ENCODE results near the gene BACE1.
"Not testable (repeated sequence)": the region's sequence is repeated elsewhere in the genome, so short reads cannot be mapped to it uniquely, and the experiment has no call there.

Gene BACE1

GRCh38 chr11:117269856-117270255, 46.2 kb downstream of the BACE1 start:
- H4K91ac ChIP-seq (ENCODE audit: low read depth, low read length, poor library complexity): no peak overlapping the region
- H2BK120ac ChIP-seq (ENCODE audit: low read depth, low read length): no peak overlapping the region
- no peak overlapping the region for H3K4me2 ChIP-seq (ENCODE audit: insufficient read depth, low read length, poor library complexity, severe bottlenecking)
- H3K79me1 ChIP-seq (ENCODE audit: low read depth, low read length): no peaks in the 10 kb centered on the region
- H2AK5ac ChIP-seq (ENCODE audit: low read depth, low read length): no peak overlapping the region
- no peak overlapping the region for H2AFZ ChIP-seq (ENCODE audit: low read length)
- H2BK5ac ChIP-seq (ENCODE audit: low read length): no peak overlapping the region
- no peaks in the 10 kb centered on the region for H3K4me1 ChIP-seq (ENCODE audit: control insufficient read depth in 2 of 2, insufficient read depth in 1 of 2, low read depth in 1 of 2, low read length in 2 of 2)
- H3K9me3 ChIP-seq (replicated peaks in 1 of 2; ENCODE audit: control insufficient read depth in 2 of 2, insufficient read depth in 1 of 2, low read depth in 1 of 2, low read length in 2 of 2): peaks cover 0 to 6% of the 10 kb centered on the region in 2 donors
- H3K4ac ChIP-seq (ENCODE audit: low read length): no peak overlapping the region
- H3K27me3 ChIP-seq (ENCODE audit: control insufficient read depth in 3 of 3, insufficient read depth in 3 of 3, low read depth in 1 of 3, low read length in 3 of 3): no peaks in the 10 kb centered on the region
- no peak overlapping the region for H2BK15ac ChIP-seq (ENCODE audit: low read length)
- no peak overlapping the region for H3K23ac ChIP-seq (ENCODE audit: low read depth, low read length, poor library complexity)
- H3K9ac ChIP-seq (ENCODE audit: low read depth, low read length, poor library complexity): no peak overlapping the region
- no peak overlapping the region for H4K8ac ChIP-seq (ENCODE audit: low read depth, low read length)
- WGBS, 2 donors (ENCODE audit: extremely low coverage in 2 of 2, insufficient read length in 2 of 2, insufficient replicate concordance in 1 of 2): no CpG with 5 or more reads among the region's 2 CpGs
- H3K18ac ChIP-seq (ENCODE audit: low read length): no peak overlapping the region
- H3K14ac ChIP-seq (ENCODE audit: low read length): no peak overlapping the region
- H3K36me3 ChIP-seq (replicated peaks in 1 of 2; ENCODE audit: control insufficient read depth in 2 of 2, insufficient read depth in 2 of 2, low read length in 2 of 2): peaks cover 2 to 59% of the 10 kb centered on the region in 2 donors
- no peak overlapping the region for H2BK12ac ChIP-seq (ENCODE audit: low read length)
- no peak for DNase-seq (ENCODE audit: low spot score)
- no peak overlapping the region for H3K4me3 ChIP-seq (ENCODE audit: low read length in 2 of 2)
- no peak overlapping the region for H3K27ac ChIP-seq (replicated peaks; ENCODE audit: low read length)

GRCh38 chr11:117265745-117266144, 50.3 kb downstream of the BACE1 start:
- no peak overlapping the region for H3K4ac ChIP-seq (ENCODE audit: low read length)
- H2BK15ac ChIP-seq (ENCODE audit: low read length): no peak overlapping the region
- no CpG with 5 or more reads among the region's 2 CpGs for WGBS, 2 donors (ENCODE audit: extremely low coverage in 2 of 2, insufficient read length in 2 of 2, insufficient replicate concordance in 1 of 2)
- H3K4me3 ChIP-seq (ENCODE audit: low read length in 2 of 2): no peak overlapping the region
- H3K36me3 ChIP-seq (replicated peaks in 1 of 2; ENCODE audit: control insufficient read depth in 2 of 2, insufficient read depth in 2 of 2, low read length in 2 of 2): peaks cover under 1 to 62% of the 10 kb centered on the region in 2 donors
- no peak overlapping the region for H3K9ac ChIP-seq (ENCODE audit: low read depth, low read length, poor library complexity)
- H3K79me1 ChIP-seq (ENCODE audit: low read depth, low read length): no peaks in the 10 kb centered on the region
- H4K8ac ChIP-seq (ENCODE audit: low read depth, low read length): no peak overlapping the region
- no peak overlapping the region for H2BK5ac ChIP-seq (ENCODE audit: low read length)
- H2BK120ac ChIP-seq (ENCODE audit: low read depth, low read length): no peak overlapping the region
- no peaks in the 10 kb centered on the region for H3K9me3 ChIP-seq (replicated peaks in 1 of 2; ENCODE audit: control insufficient read depth in 2 of 2, insufficient read depth in 1 of 2, low read depth in 1 of 2, low read length in 2 of 2)
- H2AK5ac ChIP-seq (ENCODE audit: low read depth, low read length): no peak overlapping the region
- H3K27ac ChIP-seq (replicated peaks; ENCODE audit: low read length): no peak overlapping the region
- H3K23ac ChIP-seq (ENCODE audit: low read depth, low read length, poor library complexity): no peak overlapping the region
- no peaks in the 10 kb centered on the region for H3K27me3 ChIP-seq (ENCODE audit: control insufficient read depth in 3 of 3, insufficient read depth in 3 of 3, low read depth in 1 of 3, low read length in 3 of 3)
- no peaks in the 10 kb centered on the region for H3K4me1 ChIP-seq (ENCODE audit: control insufficient read depth in 2 of 2, insufficient read depth in 1 of 2, low read depth in 1 of 2, low read length in 2 of 2)
- H3K4me2 ChIP-seq (ENCODE audit: insufficient read depth, low read length, poor library complexity, severe bottlenecking): no peak overlapping the region
- H2BK12ac ChIP-seq (ENCODE audit: low read length): no peak overlapping the region
- no peak overlapping the region for H3K14ac ChIP-seq (ENCODE audit: low read length)
- no peak overlapping the region for H2AFZ ChIP-seq (ENCODE audit: low read length)
- no peak for DNase-seq (ENCODE audit: low spot score)
- H4K91ac ChIP-seq (ENCODE audit: low read depth, low read length, poor library complexity): no peak overlapping the region
- no peak overlapping the region for H3K18ac ChIP-seq (ENCODE audit: low read length)

GRCh38 chr11:117264624-117265323, 51.3 kb downstream of the BACE1 start:
- not testable (repeated sequence) for H3K9ac ChIP-seq (ENCODE audit: low read depth, low read length, poor library complexity); H3K23ac ChIP-seq (ENCODE audit: low read depth, low read length, poor library complexity); H2BK12ac ChIP-seq (ENCODE audit: low read length); H4K8ac ChIP-seq (ENCODE audit: low read depth, low read length); H3K27ac ChIP-seq (replicated peaks; ENCODE audit: low read length); H3K27me3 ChIP-seq (ENCODE audit: control insufficient read depth in 3 of 3, insufficient read depth in 3 of 3, low read depth in 1 of 3, low read length in 3 of 3); H3K9me3 ChIP-seq (replicated peaks in 1 of 2; ENCODE audit: control insufficient read depth in 2 of 2, insufficient read depth in 1 of 2, low read depth in 1 of 2, low read length in 2 of 2); H3K18ac ChIP-seq (ENCODE audit: low read length); H3K4me2 ChIP-seq (ENCODE audit: insufficient read depth, low read length, poor library complexity, severe bottlenecking); H3K4ac ChIP-seq (ENCODE audit: low read length); H3K14ac ChIP-seq (ENCODE audit: low read length); H3K4me1 ChIP-seq (ENCODE audit: control insufficient read depth in 2 of 2, insufficient read depth in 1 of 2, low read depth in 1 of 2, low read length in 2 of 2); H3K79me1 ChIP-seq (ENCODE audit: low read depth, low read length); H2BK120ac ChIP-seq (ENCODE audit: low read depth, low read length); DNase-seq (ENCODE audit: low spot score); H3K4me3 ChIP-seq (ENCODE audit: low read length in 2 of 2); H2AK5ac ChIP-seq (ENCODE audit: low read depth, low read length); H2BK15ac ChIP-seq (ENCODE audit: low read length); H2BK5ac ChIP-seq (ENCODE audit: low read length); H2AFZ ChIP-seq (ENCODE audit: low read length); H4K91ac ChIP-seq (ENCODE audit: low read depth, low read length, poor library complexity)
- no CpG with 5 or more reads among the region's 7 CpGs for WGBS, 2 donors (ENCODE audit: extremely low coverage in 2 of 2, insufficient read length in 2 of 2, insufficient replicate concordance in 1 of 2)
- H3K36me3 ChIP-seq (replicated peaks in 1 of 2; ENCODE audit: control insufficient read depth in 2 of 2, insufficient read depth in 2 of 2, low read length in 2 of 2): peaks cover 2 to 68% of the 10 kb centered on the region in 2 donors

- H3K79me1 ChIP-seq (ENCODE audit: low read depth, low read length): no peaks in the 10 kb centered on the region
- no peak for DNase-seq (ENCODE audit: low spot score)
- H3K23ac ChIP-seq (ENCODE audit: low read depth, low read length, poor library complexity): no peak overlapping the region
- no peak overlapping the region for H3K14ac ChIP-seq (ENCODE audit: low read length)
- H3K4me1 ChIP-seq (ENCODE audit: control insufficient read depth in 2 of 2, insufficient read depth in 1 of 2, low read depth in 1 of 2, low read length in 2 of 2): no peaks in the 10 kb centered on the region
- H2BK15ac ChIP-seq (ENCODE audit: low read length): no peak overlapping the region
- no peak overlapping the region for H3K4me2 ChIP-seq (ENCODE audit: insufficient read depth, low read length, poor library complexity, severe bottlenecking)
- H4K8ac ChIP-seq (ENCODE audit: low read depth, low read length): no peak overlapping the region
- H2BK5ac ChIP-seq (ENCODE audit: low read length): no peak overlapping the region
- H2AFZ ChIP-seq (ENCODE audit: low read length): no peak overlapping the region
- H3K9ac ChIP-seq (ENCODE audit: low read depth, low read length, poor library complexity): no peak overlapping the region
- H3K36me3 ChIP-seq (replicated peaks in 1 of 2; ENCODE audit: control insufficient read depth in 2 of 2, insufficient read depth in 2 of 2, low read length in 2 of 2): peaks cover 2 to 81% of the 10 kb centered on the region in 2 donors
- no peaks in the 10 kb centered on the region for H3K27me3 ChIP-seq (ENCODE audit: control insufficient read depth in 3 of 3, insufficient read depth in 3 of 3, low read depth in 1 of 3, low read length in 3 of 3)
- H4K91ac ChIP-seq (ENCODE audit: low read depth, low read length, poor library complexity): no peak overlapping the region
- no peak overlapping the region for H3K27ac ChIP-seq (replicated peaks; ENCODE audit: low read length)
- no peak overlapping the region for H3K4ac ChIP-seq (ENCODE audit: low read length)
- no peak overlapping the region for H3K18ac ChIP-seq (ENCODE audit: low read length)
- no peak overlapping the region for H2AK5ac ChIP-seq (ENCODE audit: low read depth, low read length)
- H3K4me3 ChIP-seq (ENCODE audit: low read length in 2 of 2): no peak overlapping the region
- H2BK120ac ChIP-seq (ENCODE audit: low read depth, low read length): no peak overlapping the region
- no peak overlapping the region for H2BK12ac ChIP-seq (ENCODE audit: low read length)
- WGBS, 2 donors (ENCODE audit: extremely low coverage in 2 of 2, insufficient read length in 2 of 2, insufficient replicate concordance in 1 of 2): no CpG with 5 or more reads among the region's 1 CpG
- H3K9me3 ChIP-seq (replicated peaks in 1 of 2; ENCODE audit: control insufficient read depth in 2 of 2, insufficient read depth in 1 of 2, low read depth in 1 of 2, low read length in 2 of 2): no peaks in the 10 kb centered on the region
Observed at GRCh38 chr11:117259417-117259816, 56.6 kb downstream of the BACE1 start.
